GM21360 (cell line): Measurements from ENCODE around the gene TTLL6.
"Not testable (repeated sequence)": the region's sequence is repeated elsewhere in the genome, so short reads cannot be mapped to it uniquely, and the experiment has no call there.

Source experiments
- ATAC-seq: cut with Tn5 transposase; IDR thresholded peaks from one replicate; pipeline ENCODE4 v1.9.1; 2021; ENCODE audit warnings: mild to moderate bottlenecking, moderate library complexity; ENCODE audit not compliant: unreplicated experiment

The TTLL6 gene

GRCh38 chr17:48816774-48817590 is at the start of gene TTLL6:
Gene TTLL6, minus strand, starts transcription at chr17:48817229. Its CDS starts 157 bp downstream, at chr17:48817072.
- ATAC-seq, result peak; percentile 94

GRCh38 chr17:48860456-48860855 is 43.4 kb upstream of the TTLL6 start:
- ATAC-seq, result no peak

- ATAC-seq, result no peak
These were observed 43.0 kb upstream of the TTLL6 start for GRCh38 chr17:48860034-48860433.

GRCh38 chr17:48856122-48856821 is 39.2 kb upstream of the TTLL6 start:
- ATAC-seq, result no peak

GRCh38 chr17:48854774-48855476 is 37.9 kb upstream of the TTLL6 start:
- ATAC-seq, result no peak

- ATAC-seq, result no peak
These were observed 33.8 kb upstream of the TTLL6 start for GRCh38 chr17:48850792-48851323.

GRCh38 chr17:48843187-48843900 is 26.3 kb upstream of the TTLL6 start:
- ATAC-seq, result no peak

GRCh38 chr17:48842746-48843145 is 25.7 kb upstream of the TTLL6 start:
- no peak for ATAC-seq

GRCh38 chr17:48841395-48841831 is 24.4 kb upstream of the TTLL6 start:
- peak; percentile 56 for ATAC-seq

GRCh38 chr17:48840441-48840840 is 23.4 kb upstream of the TTLL6 start:
- no peak for ATAC-seq

- ATAC-seq, result not testable (repeated sequence)
These were observed 20.4 kb upstream of the TTLL6 start for GRCh38 chr17:48837458-48837857.

- no peak for ATAC-seq
These were observed 18.9 kb upstream of the TTLL6 start for GRCh38 chr17:48835971-48836370.

GRCh38 chr17:48834973-48835372 is 17.9 kb upstream of the TTLL6 start:
- no peak for ATAC-seq

GRCh38 chr17:48831549-48831883 is 14.5 kb upstream of the TTLL6 start:
- no peak for ATAC-seq

- ATAC-seq, result peak; percentile 64
These were observed 14.0 kb upstream of the TTLL6 start, which contains the start of gene CALCOCO2 for GRCh38 chr17:48830840-48831548. Gene CALCOCO2, plus strand, starts transcription at chr17:48831035. Its CDS starts 10,673 bp downstream, at chr17:48841708.

- ATAC-seq, result no peak
These were observed 8.7 kb upstream of the TTLL6 start for GRCh38 chr17:48825446-48826381.

- not testable (repeated sequence) for ATAC-seq
These were observed 3.9 kb upstream of the TTLL6 start for GRCh38 chr17:48820936-48821335.

- ATAC-seq, result no peak
These were observed 2.4 kb upstream of the TTLL6 start for GRCh38 chr17:48819466-48819865.

- ATAC-seq, result no peak
These were observed 1.4 kb upstream of the TTLL6 start for GRCh38 chr17:48818361-48818841.
